Skeletal muscle tissue (tissue), 4 donors: ENCODE results near the gene ATP10D. TPM values are rescaled to one million over a fixed set of nuclear protein-coding genes. Genes with fewer than 3 reads are reported as not detected.

Experiments
- H3K27ac ChIP-seq: one replicate; pipeline ENCODE4 v1.7.0; 2013; ENCODE audit warnings: mild to moderate bottlenecking, low read depth, low read length, inconsistent platforms
- H3K27me3 ChIP-seq, 3 donors: one replicate each; pipeline ENCODE4 v1.7.0; 2013; ENCODE audit warnings: low read length in 3 of 3; ENCODE audit not compliant: control insufficient read depth in 3 of 3, insufficient read depth in 3 of 3
- H3K36me3 ChIP-seq, 3 donors: one replicate each; pipeline ENCODE4 v1.7.0; 2013; ENCODE audit warnings: low read length in 3 of 3; ENCODE audit not compliant: control insufficient read depth in 3 of 3, insufficient read depth in 3 of 3
- H3K4me1 ChIP-seq, 3 donors: one replicate each; pipeline ENCODE4 v1.7.0; 2013; ENCODE audit warnings: low read length in 3 of 3, mild to moderate bottlenecking in 3 of 3; ENCODE audit not compliant: control insufficient read depth in 3 of 3, insufficient read depth in 3 of 3
- H3K4me3 ChIP-seq, 3 donors: one replicate each; pipeline ENCODE4 v1.7.0; 2013; ENCODE audit warnings: low read length in 3 of 3
- H3K9ac ChIP-seq, 3 donors: one replicate each; pipeline ENCODE4 v1.7.0; 2013; ENCODE audit warnings: low read length in 3 of 3, mild to moderate bottlenecking in 3 of 3, moderate library complexity in 2 of 3, low read depth in 1 of 3
- H3K9me3 ChIP-seq, 3 donors: one replicate each; pipeline ENCODE4 v1.7.0; 2013; ENCODE audit warnings: low read length in 3 of 3; ENCODE audit not compliant: control insufficient read depth in 3 of 3
- total RNA-seq: library from RNA; depleted of rRNA; stranded (reverse); fragments of >200 nt; gene quantifications from one replicate; pipeline ENCODE4 v1.2.3, GENCODE V29; 2014
- donor health status: Osteomylitis.

ATP10D gene
- total RNA-seq, 1 donor from 2014 or later, result 18.8 TPM

DNA sequence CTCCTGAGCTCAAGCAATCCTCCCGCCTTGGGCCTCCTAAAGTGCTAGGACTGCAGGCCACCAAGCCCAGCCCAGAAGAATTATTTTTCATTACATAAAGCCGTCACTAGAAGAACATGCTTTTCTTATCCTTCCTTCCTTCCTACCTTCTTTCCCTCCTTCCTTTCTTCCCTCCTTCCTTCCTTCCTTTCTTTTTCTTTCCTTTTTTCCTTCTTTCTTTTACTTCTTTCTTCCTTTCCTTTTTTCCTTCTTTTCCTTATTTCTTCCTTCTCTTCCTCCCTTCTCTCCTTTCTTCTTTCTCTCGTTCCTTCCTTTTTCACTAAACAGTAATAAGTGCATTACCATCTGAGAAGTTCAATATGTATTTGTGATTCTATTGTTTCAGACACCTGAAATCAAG, 121.4 kb downstream of the ATP10D start:
- Histone ChIP-seq H3K4me1 (no peaks in the 10 kb centered on the region), H3K9ac (no peak overlapping the region), H3K27me3 (no peaks in the 10 kb centered on the region)

DNA sequence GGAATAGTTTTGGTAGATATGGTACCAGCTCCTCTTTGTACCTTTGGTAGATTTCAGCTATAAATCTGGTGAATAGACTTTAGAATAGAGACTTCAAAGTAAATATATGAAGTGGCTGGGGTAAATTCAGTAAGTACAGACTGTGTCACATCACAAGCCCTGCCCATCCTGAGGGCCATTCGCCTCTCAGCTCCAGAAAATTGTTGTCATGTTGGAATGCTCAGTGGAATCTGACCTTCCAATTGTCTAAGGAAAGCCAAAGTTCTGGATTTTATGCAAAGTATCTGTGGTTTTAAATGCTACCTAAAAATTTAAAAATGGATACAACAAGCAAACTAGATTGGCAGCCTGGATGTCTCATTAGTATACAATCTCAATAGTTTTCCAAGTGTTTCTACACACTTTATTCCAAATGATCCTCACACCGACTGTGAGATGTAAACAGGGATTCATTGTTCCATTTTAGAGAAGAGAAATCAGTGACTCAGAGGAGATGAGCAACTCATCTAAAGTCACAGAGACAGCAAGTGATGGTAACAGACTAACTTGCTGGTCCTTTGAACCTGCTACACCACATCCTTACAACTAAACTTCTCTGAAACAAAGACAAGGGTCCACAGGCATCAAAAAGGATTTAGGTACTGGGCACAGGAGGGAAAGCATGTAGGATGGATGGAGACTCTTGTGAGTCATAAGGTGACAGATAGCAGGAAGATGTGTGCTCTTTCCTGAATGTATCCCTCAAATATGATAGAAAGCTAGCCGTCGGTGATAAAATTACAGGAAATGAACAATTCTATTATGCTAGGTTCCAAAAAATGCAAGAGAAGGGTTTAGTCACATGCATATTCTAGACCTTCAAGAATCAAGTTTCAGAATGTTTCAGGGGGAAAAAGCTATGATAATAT, 127.3 kb downstream of the ATP10D start:
- Histone ChIP-seq H3K4me3 (no peak overlapping the region), H3K27ac (no peak overlapping the region), H3K36me3 (no peaks in the 10 kb centered on the region), H3K9ac (no peak overlapping the region), H3K9me3 (no peaks in the 10 kb centered on the region), H3K4me1 (no peaks in the 10 kb centered on the region), H3K27me3 (no peaks in the 10 kb centered on the region)

More for the DNA sequence above, 121.4 kb downstream of the ATP10D start:
- Histone ChIP-seq H3K27ac (no peak overlapping the region), H3K36me3 (no peaks in the 10 kb centered on the region), H3K9me3 (no peaks in the 10 kb centered on the region), H3K4me3 (no peak overlapping the region)

DNA sequence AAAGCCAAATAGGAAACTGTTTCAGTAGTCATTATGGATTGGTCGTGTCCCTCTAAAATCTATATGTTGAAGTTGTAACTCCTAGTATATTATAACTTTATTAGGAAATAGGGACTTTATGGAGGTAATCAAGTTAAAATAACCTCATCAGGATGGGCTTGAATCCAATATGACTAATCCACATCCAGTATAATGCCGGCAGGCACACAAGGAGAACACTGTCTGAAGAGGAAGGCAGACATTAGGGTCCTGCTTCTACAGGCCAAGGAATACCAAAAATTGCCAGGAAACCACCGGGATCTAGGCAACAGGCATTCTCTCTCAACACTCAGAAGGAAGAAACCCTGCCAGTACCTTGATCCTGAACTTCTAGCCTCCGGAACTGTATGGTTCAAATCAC, 130.3 kb downstream of the ATP10D start:
- no peaks in the 10 kb centered on the region for H3K4me1 ChIP-seq
- H3K27ac ChIP-seq, result no peak overlapping the region
- H3K4me3 ChIP-seq, result no peak overlapping the region
- no peaks in the 10 kb centered on the region for H3K27me3 ChIP-seq
- no peaks in the 10 kb centered on the region for H3K9me3 ChIP-seq
- H3K9ac ChIP-seq, result no peak overlapping the region
- no peaks in the 10 kb centered on the region for H3K36me3 ChIP-seq

DNA sequence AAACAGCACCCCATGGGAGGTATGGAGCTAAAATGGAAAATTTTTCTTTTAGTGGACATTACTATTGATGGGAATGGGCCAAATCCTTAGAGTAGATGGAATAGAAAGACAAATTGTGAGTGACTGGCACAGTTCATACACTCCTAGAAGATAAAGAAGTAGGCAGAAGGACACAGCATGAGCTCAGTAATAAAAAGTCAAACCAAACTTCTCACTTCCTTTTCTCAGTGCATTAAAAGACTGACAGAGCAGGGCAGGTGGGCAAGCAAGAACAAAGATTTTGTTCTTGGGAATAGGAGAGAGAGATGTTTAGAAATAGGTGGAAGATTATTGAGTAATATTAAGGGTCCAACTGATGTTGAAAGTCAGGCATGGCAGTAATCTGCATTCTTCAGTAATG, 132.5 kb downstream of the ATP10D start:
- H3K36me3 ChIP-seq, result no peaks in the 10 kb centered on the region
- H3K9ac ChIP-seq, result no peak overlapping the region
- no peaks in the 10 kb centered on the region for H3K27me3 ChIP-seq
- H3K9me3 ChIP-seq, result no peaks in the 10 kb centered on the region
- H3K4me1 ChIP-seq, result no peaks in the 10 kb centered on the region
- no peak overlapping the region for H3K27ac ChIP-seq
- no peak overlapping the region for H3K4me3 ChIP-seq

DNA sequence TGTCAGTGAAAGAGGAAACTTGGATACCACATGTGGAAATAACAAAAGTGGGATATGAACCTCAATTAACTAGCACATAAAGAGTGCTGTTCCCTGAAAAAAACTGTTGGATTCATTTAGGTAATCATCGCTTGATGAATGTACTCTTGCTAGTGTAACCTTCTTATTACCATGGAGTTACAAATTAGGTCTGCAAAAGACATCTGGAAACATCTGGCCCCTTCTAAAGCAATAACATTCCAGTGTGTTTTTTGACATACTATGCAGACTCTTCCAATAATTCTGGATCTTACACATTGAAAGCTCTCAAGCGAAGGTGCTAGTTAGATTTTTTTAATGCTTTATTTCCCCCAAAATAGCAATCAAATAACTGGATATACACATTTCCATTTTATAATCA, 134.6 kb downstream of the ATP10D start:
- Histone ChIP-seq H3K9ac (no peak overlapping the region), H3K27ac (no peak overlapping the region), H3K4me3 (no peak overlapping the region), H3K9me3 (no peaks in the 10 kb centered on the region), H3K27me3 (no peaks in the 10 kb centered on the region), H3K36me3 (no peaks in the 10 kb centered on the region), H3K4me1 (no peaks in the 10 kb centered on the region)

DNA sequence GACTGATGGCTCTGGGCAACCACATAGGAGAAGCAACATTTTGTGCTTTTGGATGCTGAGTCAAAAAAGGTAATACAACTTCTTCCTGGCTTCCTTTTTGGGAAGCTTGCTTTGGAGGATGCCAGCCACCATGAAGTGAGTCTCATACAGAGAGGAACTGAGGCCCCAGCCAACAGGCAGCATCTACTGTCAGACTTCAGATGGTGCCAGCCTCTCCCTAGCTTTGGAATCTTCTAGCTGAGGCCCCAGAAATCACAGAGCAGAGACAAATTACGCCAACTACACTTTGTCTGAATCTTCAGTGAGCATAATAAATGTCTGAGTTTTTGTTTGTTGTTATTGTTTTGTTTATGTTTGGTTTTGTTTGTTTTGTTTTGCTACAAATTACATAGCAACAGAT, 136.1 kb downstream of the ATP10D start:
- H3K4me3 ChIP-seq, result no peak overlapping the region
- no peaks in the 10 kb centered on the region for H3K36me3 ChIP-seq
- H3K27me3 ChIP-seq, result no peaks in the 10 kb centered on the region
- no peak overlapping the region for H3K27ac ChIP-seq
- no peak overlapping the region for H3K9ac ChIP-seq
- no peaks in the 10 kb centered on the region for H3K9me3 ChIP-seq
- H3K4me1 ChIP-seq, result no peaks in the 10 kb centered on the region

DNA sequence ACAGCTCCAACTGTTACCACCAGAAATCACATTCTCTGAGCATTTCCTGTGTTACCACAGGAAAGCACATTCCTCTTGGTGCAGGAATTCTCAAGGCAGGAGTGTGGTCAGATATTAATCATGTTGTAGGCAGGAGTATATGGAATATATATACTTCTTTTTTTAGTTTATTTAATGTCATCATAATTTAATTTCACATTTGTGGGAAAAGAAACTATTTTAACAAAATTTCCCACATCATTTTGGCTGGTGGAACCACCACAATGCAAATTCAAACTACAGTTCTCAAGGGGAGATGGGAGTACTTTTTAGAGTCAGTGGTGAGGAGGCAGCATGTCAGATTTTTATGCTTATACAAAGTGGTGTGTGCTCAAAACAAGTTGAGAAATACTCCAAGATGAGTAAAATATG, 139.0 kb downstream of the ATP10D start:
- Histone ChIP-seq H3K36me3 (no peaks in the 10 kb centered on the region), H3K27ac (no peak overlapping the region), H3K9me3 (no peaks in the 10 kb centered on the region), H3K4me1 (no peaks in the 10 kb centered on the region), H3K4me3 (no peak overlapping the region), H3K9ac (no peak overlapping the region), H3K27me3 (no peaks in the 10 kb centered on the region)

DNA sequence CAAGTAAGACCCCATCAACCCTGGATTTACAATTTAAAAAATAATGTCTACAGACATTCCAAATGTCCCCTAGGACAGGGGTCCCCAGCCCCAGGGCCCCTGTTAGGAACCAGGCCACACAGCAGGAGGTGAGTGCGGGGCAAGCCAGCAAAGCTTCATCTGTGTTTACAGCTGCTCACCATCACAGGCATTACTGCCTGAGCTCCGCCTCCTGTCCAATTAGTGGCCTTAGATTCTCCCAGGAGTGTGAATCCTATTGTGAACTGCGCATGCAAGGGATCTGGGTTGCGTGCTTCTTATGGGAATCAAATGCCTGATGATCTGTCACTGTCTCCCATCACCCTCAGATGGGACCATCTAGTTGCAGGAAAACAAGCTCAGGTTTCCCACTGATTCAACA, 146.1 kb downstream of the ATP10D start:
- Histone ChIP-seq H3K9ac (no peak overlapping the region), H3K27me3 (no peaks in the 10 kb centered on the region), H3K9me3 (no peaks in the 10 kb centered on the region), H3K27ac (no peak overlapping the region), H3K4me3 (no peak overlapping the region), H3K36me3 (no peaks in the 10 kb centered on the region), H3K4me1 (no peaks in the 10 kb centered on the region)

DNA sequence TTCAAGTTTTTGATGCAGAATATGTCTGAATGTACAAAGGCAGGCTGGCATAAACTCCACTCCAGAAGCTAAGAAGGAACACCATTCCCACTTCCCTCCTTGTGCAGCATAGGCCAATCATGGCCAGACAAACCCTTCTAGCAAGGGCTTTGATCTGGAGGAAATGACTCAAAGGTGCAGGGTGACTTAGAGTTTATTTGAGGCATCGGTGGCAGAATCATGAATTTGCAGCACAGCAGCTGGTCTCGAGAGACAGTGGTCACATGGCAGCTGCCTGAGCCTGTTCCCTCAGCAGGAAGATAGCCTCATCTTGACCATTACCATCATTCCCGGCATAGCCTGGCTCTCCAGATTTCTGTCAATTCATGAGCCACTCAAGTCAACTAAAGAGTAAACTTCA, 154.5 kb downstream of the ATP10D start:
- Histone ChIP-seq H3K4me1 (no peaks in the 10 kb centered on the region), H3K27me3 (no peaks in the 10 kb centered on the region), H3K4me3 (no peak overlapping the region), H3K27ac (no peak overlapping the region), H3K9me3 (no peaks in the 10 kb centered on the region), H3K36me3 (no peaks in the 10 kb centered on the region), H3K9ac (no peak overlapping the region)

DNA sequence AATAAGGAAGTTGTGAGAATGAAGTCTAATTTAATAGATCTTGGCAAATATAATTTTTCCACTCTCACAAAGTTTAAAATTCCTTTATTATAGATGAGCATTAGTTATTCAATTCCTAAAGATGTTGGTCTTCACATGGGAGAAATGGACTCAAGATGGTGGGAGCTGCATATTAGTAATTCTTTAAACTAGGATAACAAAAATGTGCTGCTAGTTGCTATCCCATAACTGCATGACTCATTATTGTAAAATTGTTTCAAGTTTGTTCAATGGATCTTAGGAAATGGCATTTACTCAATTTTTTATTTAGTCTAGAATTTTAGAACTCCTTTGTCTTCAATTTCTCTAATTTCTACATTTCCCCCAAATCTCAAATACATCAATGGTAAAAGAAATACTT, 155.8 kb downstream of the ATP10D start:
- Histone ChIP-seq H3K4me1 (no peaks in the 10 kb centered on the region), H3K27ac (no peak overlapping the region), H3K4me3 (no peak overlapping the region), H3K27me3 (no peaks in the 10 kb centered on the region), H3K36me3 (no peaks in the 10 kb centered on the region), H3K9me3 (no peaks in the 10 kb centered on the region), H3K9ac (no peak overlapping the region)
